RWPE2 (cell line): Measurements from ENCODE around the gene SLC5A5.
"Not testable (repeated sequence)": the region's sequence is repeated elsewhere in the genome, so short reads cannot be mapped to it uniquely, and the experiment has no call there.

Experiments
- ATAC-seq: fragments of 200-7000 bp; cut with Tn5 transposase; 3 replicates; pipeline ENCODE4 v1.9.1; 2021; ENCODE audit warnings: low read depth
- DNase-seq: peaks from one replicate; pipeline ENCODE4 v3.0.0-alpha.2; 2020; ENCODE audit warnings: low spot score
- H3K27ac ChIP-seq: fragments of 450-650 bp; 2 replicates; pipeline ENCODE4 v1.5.1; 2017; ENCODE audit warnings: mild to moderate bottlenecking; ENCODE audit not compliant: poor library complexity, severe bottlenecking
- H3K27me3 ChIP-seq: fragments of 250-450 bp; sonication (Bioruptor Pico); 2 replicates; pipeline ENCODE4 v1.5.1; 2021; ENCODE audit warnings: mild to moderate bottlenecking, moderate library complexity; ENCODE audit not compliant: insufficient read depth, poor library complexity, severe bottlenecking
- H3K36me3 ChIP-seq: fragments of 250-450 bp; sonication (Bioruptor Pico); 2 replicates; pipeline ENCODE4 v1.5.1; 2020; ENCODE audit warnings: low read depth, mild to moderate bottlenecking, moderate library complexity
- H3K4me1 ChIP-seq: fragments of 250-450 bp; sonication (Bioruptor Pico); 2 replicates; pipeline ENCODE4 v1.5.1; 2021; ENCODE audit warnings: mild to moderate bottlenecking, moderate library complexity; ENCODE audit not compliant: insufficient read depth, poor library complexity, severe bottlenecking
- H3K4me3 ChIP-seq: fragments of 250-450 bp; sonication (Bioruptor Pico); 2 replicates; pipeline ENCODE4 v1.5.1; 2021; ENCODE audit warnings: mild to moderate bottlenecking, moderate library complexity; ENCODE audit not compliant: severe bottlenecking
- H3K9me3 ChIP-seq: fragments of 250-450 bp; sonication (Bioruptor Pico); 2 replicates; pipeline ENCODE4 v1.5.1; 2021; ENCODE audit warnings: mild to moderate bottlenecking, moderate library complexity; ENCODE audit not compliant: severe bottlenecking
- TF ChIP-seq, protein P1 (sequence below): fragments of 450-650 bp; IDR thresholded peaks from one replicate; pipeline ENCODE4 v1.5.1; 2017; ENCODE audit warnings: mild to moderate bottlenecking, moderate library complexity; ENCODE audit not compliant: poor library complexity, severe bottlenecking

Gene SLC5A5

DNA sequence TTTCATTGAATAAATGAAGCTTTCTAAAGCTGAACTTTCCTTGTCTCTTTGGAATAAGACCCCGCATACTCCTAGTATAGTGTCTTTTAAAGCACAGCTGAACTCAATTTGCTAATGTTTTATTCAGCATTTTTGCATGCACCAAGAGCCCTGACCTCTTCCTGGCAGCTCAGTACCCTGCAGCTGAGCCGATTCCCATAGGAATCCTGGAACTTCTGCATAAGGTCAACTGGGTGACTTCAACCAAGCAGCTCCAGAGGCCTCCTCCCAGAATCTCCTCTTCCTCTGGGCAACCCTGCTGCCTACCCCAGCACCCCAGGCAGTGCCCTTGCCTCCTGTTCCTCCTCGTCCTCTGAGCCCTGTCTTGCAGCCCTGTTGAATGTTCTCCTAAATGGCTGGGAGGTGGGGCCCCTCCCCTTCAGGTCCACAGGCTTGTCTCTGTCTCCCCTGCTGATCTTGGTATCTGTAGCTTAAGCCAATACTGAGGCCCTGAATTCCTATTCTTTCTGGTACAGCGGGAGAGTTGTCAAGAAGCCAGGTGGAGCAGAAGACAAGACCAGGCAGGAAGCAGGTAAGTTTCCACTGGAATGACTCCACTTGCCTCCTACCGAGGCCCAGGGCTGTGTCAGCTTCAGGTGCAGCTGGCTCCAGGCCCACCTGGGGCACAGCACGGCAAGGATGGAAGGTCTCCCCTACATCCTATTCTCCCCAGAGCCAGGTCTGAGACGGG is 37.4 kb downstream of the SLC5A5 start:
- ATAC-seq, result no peak
- Histone ChIP-seq H3K9me3 (no peaks in the 10 kb centered on the region), H3K27ac (no peak overlapping the region), H3K36me3 (no peaks in the 10 kb centered on the region), H3K4me3 (no peak overlapping the region), H3K27me3 (no peaks in the 10 kb centered on the region), H3K4me1 (peaks cover 4% of the 10 kb centered on the region)
- DNase-seq, result no peak
- TF ChIP-seq, protein P1, sequence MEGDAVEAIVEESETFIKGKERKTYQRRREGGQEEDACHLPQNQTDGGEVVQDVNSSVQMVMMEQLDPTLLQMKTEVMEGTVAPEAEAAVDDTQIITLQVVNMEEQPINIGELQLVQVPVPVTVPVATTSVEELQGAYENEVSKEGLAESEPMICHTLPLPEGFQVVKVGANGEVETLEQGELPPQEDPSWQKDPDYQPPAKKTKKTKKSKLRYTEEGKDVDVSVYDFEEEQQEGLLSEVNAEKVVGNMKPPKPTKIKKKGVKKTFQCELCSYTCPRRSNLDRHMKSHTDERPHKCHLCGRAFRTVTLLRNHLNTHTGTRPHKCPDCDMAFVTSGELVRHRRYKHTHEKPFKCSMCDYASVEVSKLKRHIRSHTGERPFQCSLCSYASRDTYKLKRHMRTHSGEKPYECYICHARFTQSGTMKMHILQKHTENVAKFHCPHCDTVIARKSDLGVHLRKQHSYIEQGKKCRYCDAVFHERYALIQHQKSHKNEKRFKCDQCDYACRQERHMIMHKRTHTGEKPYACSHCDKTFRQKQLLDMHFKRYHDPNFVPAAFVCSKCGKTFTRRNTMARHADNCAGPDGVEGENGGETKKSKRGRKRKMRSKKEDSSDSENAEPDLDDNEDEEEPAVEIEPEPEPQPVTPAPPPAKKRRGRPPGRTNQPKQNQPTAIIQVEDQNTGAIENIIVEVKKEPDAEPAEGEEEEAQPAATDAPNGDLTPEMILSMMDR, result no peak

DNA sequence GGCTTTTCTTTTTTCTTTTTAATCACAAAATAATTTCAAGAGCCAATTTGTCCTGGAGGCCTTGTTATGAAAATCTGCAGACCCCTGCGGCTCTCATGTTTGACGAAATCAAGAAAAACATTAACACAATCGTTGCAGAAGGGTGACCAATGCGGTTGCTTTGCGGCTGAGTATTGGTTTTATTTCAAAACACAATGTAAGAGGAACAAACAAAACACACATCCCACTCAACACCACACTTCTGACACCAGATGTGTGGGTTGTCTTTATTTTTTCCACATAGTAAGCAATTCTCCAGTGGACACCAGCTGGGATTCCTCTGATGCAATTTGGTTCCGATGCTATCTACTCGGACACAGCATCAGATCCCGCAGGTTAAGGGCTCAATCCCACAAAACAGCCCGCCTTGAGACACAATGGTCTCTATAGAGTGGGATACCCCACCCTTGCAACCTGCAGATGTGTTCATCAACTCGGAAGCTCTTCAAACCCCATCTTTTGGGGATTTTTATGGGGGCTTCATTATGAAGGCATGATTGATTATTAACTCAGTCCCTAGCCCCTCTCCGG is 39.1 kb downstream of the SLC5A5 start:
- no peaks in the 10 kb centered on the region for H3K27me3 ChIP-seq
- no peaks in the 10 kb centered on the region for H3K9me3 ChIP-seq
- no peak overlapping the region for H3K27ac ChIP-seq
- no peak overlapping the region for H3K4me3 ChIP-seq
- TF ChIP-seq, protein P1, result no peak
- no peaks in the 10 kb centered on the region for H3K36me3 ChIP-seq
- ATAC-seq (no peak), DNase-seq (no peak)
- H3K4me1 ChIP-seq, result peaks cover 6% of the 10 kb centered on the region

DNA sequence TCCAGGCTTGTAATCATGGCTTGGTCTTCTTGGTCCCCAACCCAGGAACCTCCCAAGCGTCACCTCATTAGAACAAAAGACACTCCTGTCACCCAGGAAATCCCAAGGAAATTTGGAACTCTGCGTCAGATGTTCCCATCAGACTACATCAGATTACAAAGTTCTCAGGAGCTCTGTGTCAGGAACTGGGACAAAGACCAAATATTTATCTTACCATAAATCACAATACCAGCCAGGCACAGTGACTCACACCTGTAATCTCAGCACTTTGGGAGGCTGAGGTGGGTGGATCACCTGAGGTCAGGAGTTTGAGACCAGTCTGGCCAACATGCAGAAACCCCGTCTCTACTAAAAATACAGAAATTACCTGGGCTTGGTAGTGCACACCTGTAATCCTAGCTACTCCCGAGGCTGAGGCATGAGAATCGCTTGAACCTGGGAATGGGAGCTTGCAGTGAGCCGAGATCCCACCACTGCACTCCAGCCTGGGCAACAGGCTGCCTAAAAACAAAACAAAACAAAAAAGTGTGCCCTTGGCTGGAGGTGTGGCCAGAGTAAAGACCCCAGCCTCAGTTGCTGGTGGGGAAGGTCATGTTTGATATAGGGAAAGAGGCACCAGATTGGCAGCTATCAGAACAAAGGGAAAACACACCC is 44.3 kb downstream of the SLC5A5 start:
- DNase-seq (no peak), ATAC-seq (peak; percentile 87)
- Histone ChIP-seq H3K4me3 (no peak overlapping the region), H3K36me3 (no peaks in the 10 kb centered on the region), H3K4me1 (peaks cover 10% of the 10 kb centered on the region), H3K27me3 (no peaks in the 10 kb centered on the region), H3K9me3 (no peaks in the 10 kb centered on the region), H3K27ac (peak overlapping the region; percentile 7)
- TF ChIP-seq, protein P1, result no peak

DNA sequence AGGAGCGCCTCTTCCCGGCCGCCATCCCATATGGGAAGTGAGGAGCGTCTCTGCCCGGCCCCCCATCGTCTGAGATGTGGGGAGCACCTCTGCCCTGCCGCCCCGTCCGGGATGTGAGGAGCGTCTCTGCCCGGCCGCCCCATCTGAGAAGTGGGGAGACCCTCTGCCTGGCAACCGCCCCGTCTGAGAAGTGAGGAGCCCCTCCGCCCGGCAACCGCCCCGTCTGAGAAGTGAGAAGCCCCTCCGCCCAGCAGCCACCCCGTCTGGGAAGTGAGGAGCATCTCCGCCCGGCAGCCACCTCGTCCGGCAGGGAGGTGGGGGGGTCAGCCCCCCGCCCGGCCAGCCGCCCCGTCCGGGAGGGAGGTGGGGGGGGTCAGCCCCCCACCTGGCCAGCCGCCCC is 46.4 kb downstream of the SLC5A5 start:
- H3K36me3 ChIP-seq, ATAC-seq, H3K9me3 ChIP-seq, H3K27me3 ChIP-seq, DNase-seq, H3K4me3 ChIP-seq, H3K27ac ChIP-seq: not testable (repeated sequence)
- peaks cover 10% of the 10 kb centered on the region for H3K4me1 ChIP-seq

DNA sequence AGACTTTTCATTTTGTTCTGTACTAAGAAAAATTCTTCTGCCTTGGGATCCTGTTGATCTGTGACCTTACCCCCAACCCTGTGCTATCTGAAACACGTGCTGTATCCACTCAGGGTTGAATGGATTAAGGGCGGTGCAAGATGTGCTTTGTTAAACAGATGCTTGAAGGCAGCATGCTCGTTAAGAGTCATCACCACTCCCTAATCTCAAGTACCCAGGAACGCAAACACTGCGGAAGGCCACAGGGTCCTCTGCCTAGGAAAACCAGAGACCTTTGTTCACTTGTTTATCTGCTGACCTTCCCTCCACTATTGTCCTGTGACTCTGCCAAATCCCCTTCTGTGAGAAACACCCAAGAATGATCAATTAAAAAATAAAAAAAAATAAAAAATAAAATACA is 47.4 kb downstream of the SLC5A5 start:
- H3K27me3 ChIP-seq, H3K9me3 ChIP-seq, H3K36me3 ChIP-seq, H3K4me3 ChIP-seq, H3K27ac ChIP-seq, DNase-seq, ATAC-seq: not testable (repeated sequence)
- H3K4me1 ChIP-seq, result peaks cover 10% of the 10 kb centered on the region
